Spleen (tissue), 11 donors: ENCODE measurements around the gene EIF4H. TPM values are rescaled to one million over a fixed set of nuclear protein-coding genes. Genes with fewer than 3 reads are reported as not detected.
A peak's percentile ranks its signal among the peaks of the same experiment; 100 is the strongest.

ENCODE experiments used
- DNase-seq: peaks from one replicate; pipeline ENCODE4 v3.0.0-alpha.2; 2020
- H3K27ac ChIP-seq, 8 donors: fragments of 200-600 bp; sonication (generic) in 7 of 8; 1 replicate in 4 of 8; 2 replicates in 4 of 8; pipeline versions ENCODE4 v1.5.0 to v1.8.0; 2016 to 2021; ENCODE audit warnings: inconsistent platforms in 4 of 8, mild to moderate bottlenecking in 4 of 8, moderate library complexity in 1 of 8
- H3K27me3 ChIP-seq, 7 donors: fragments of 200-600 bp; sonication (generic) in 6 of 7; replicated peaks in 1 of 7; 1 replicate in 4 of 7; 2 replicates in 3 of 7; pipeline versions ENCODE4 v1.5.0 to v1.8.0; 2016 to 2021; ENCODE audit warnings: inconsistent platforms in 3 of 7, mild to moderate bottlenecking in 1 of 7
- H3K36me3 ChIP-seq, 6 donors: fragments of 200-600 bp; sonication (generic) in 5 of 6; 1 replicate in 4 of 6; 2 replicates in 2 of 6; pipeline versions ENCODE4 v1.5.0 to v1.8.0; 2016 to 2021; ENCODE audit warnings: inconsistent platforms in 2 of 6
- H3K4me1 ChIP-seq, 6 donors: fragments of 200-600 bp; sonication (generic) in 5 of 6; 1 replicate in 3 of 6; 2 replicates in 3 of 6; pipeline versions ENCODE4 v1.5.0 to v1.8.0; 2016 to 2021; ENCODE audit warnings: inconsistent platforms in 3 of 6
- H3K4me3 ChIP-seq, 8 donors: fragments of 200-600 bp; sonication (generic) in 7 of 8; 1 replicate in 4 of 8; 2 replicates in 4 of 8; pipeline versions ENCODE4 v1.5.0 to v1.8.0; 2016 to 2021; ENCODE audit warnings: inconsistent platforms in 4 of 8, mild to moderate bottlenecking in 4 of 8, moderate library complexity in 2 of 8
- H3K9me3 ChIP-seq, 8 donors: fragments of 200-600 bp; sonication (generic) in 7 of 8; 1 replicate in 4 of 8; 2 replicates in 4 of 8; pipeline versions ENCODE4 v1.5.0 to v1.8.0; 2016 to 2021; ENCODE audit warnings: inconsistent platforms in 4 of 8
- CTCF ChIP-seq, 11 experiments: fragments of 200-600 bp in 7 of 11; fragments of 450-650 bp in 4 of 11; sonication (generic) in 4 of 11; IDR thresholded peaks in 8 of 11; conservative IDR thresholded peaks in 3 of 11; 1 replicate in 7 of 11; 2 replicates in 4 of 11; pipeline versions ENCODE4 v1.4.0 to v1.8.0; 2016 to 2021; ENCODE audit warnings: antibody characterized with exemption in 11 of 11, inconsistent platforms in 4 of 11, mild to moderate bottlenecking in 1 of 11
- POLR2A ChIP-seq, 3 donors: fragments of 450-650 bp; IDR thresholded peaks; one replicate each; pipeline ENCODE4 v1.5.1; 2017; ENCODE audit warnings: antibody characterized with exemption in 3 of 3, mild to moderate bottlenecking in 1 of 3
- POLR2AphosphoS5 ChIP-seq, 3 donors: sonication (generic); formaldehyde crosslinking; IDR thresholded peaks; one replicate each; pipeline ENCODE4 v1.5.1; 2017; ENCODE audit warnings: antibody characterized with exemption in 3 of 3
- WGBS, 5 donors: extraction: QIAGEN DNeasy Blood & Tissue Kit in 3 of 5; methylation state at CpG; one replicate each; pipeline versions ENCODE4 v1.1.5 to v1.1.7; 2013 to 2018; 5-methylcytosine and 5-hydroxymethylcytosine counted together
- intact Hi-C: fragments of 100-400 bp; cut with DNase I; formaldehyde crosslinking; loops from one replicate; pipeline ENCODE4 v1.15.0; 2023; ENCODE audit warnings: low total_unique reads
- polyA plus RNA-seq, 3 donors: library from polyadenylated mRNA; stranded (reverse); fragments of 200-250 nt; gene quantifications; one replicate each; pipeline ENCODE4 v1.2.1, GENCODE V29; 2013
- total RNA-seq, 7 donors: library from RNA; depleted of rRNA in 3 of 7; stranded (reverse); fragments of >200 nt in 3 of 7; fragmentation: NEBNext Ultra II Directional in 4 of 7; extraction: Animal tissue kit (Norgen Biotek cat#: 25700) in 4 of 7; gene quantifications; one replicate each; pipeline versions ENCODE4 v1.1.0 to v1.2.1, GENCODE V29; 2016 to 2021
- donor health status: healthy with polysubstance abuse.
- donor health status: DM: no; HTN: no; CAD: no; lungs with moderate emphysema.
- donor health status: DM: no; HTN: no; CAD: no.
- donor health status: Bipolar disorder and iron deficiency.
- donor health status: healthy.
- donor health status: DM: no; HTN: no; CAD: no.
- donor health status: DM: yes; HTN: yes; CAD: no.

Gene EIF4H
- total and polyA plus RNA-seq, 10 donors: 75.5 to 224 (median 185) TPM

GRCh38 chr7:74130518-74130917 is 43.6 kb upstream of the EIF4H start:
- H3K4me1 ChIP-seq: peaks cover 0 to 21% (median 9%) of the 10 kb centered on the region in 6 donors
- DNase-seq: no peak
- no peak overlapping the region for H3K4me3 ChIP-seq
- H3K27me3 ChIP-seq: no peaks in the 10 kb centered on the region
- no peaks in the 10 kb centered on the region for H3K9me3 ChIP-seq
- H3K36me3 ChIP-seq: no peaks in the 10 kb centered on the region
- H3K27ac ChIP-seq: peak overlapping the region in 2 of 8 donors; percentile 19 to 63
- TF ChIP-seq CTCF (IDR thresholded peaks at IDR 0.05 in 8 of 11, conservative IDR thresholded peaks at IDR 0.05 in 3 of 11) (no peak), POLR2AphosphoS5 (IDR thresholded peaks at IDR 0.05) (no peak), POLR2A (IDR thresholded peaks at IDR 0.05) (no peak)
- intact Hi-C loops: no loop called here
- WGBS, 5 donors: 73 to 92% (median 80%) methylated on average over 4 of the region's 4 CpGs

GRCh38 chr7:74134117-74134620 is 40.0 kb upstream of the EIF4H start:
- TF ChIP-seq POLR2A (IDR thresholded peaks at IDR 0.05) (no peak), POLR2AphosphoS5 (IDR thresholded peaks at IDR 0.05) (no peak), CTCF (IDR thresholded peaks at IDR 0.05 in 8 of 11, conservative IDR thresholded peaks at IDR 0.05 in 3 of 11) (no peak)
- intact Hi-C loops: no loop called here
- Histone ChIP-seq H3K4me3 (no peak overlapping the region), H3K27ac (peak overlapping the region in 3 of 8 donors; percentile 24 to 48 (median 48)), H3K9me3 (no peaks in the 10 kb centered on the region), H3K36me3 (no peaks in the 10 kb centered on the region), H3K27me3 (no peaks in the 10 kb centered on the region), H3K4me1 (peaks cover 0 to 19% (median 9%) of the 10 kb centered on the region in 6 donors)
- 40 to 65% (median 43%) methylated on average over 6 to 8 of the region's 8 CpGs for WGBS, 5 donors
- no peak for DNase-seq

- H3K9me3 ChIP-seq: no peaks in the 10 kb centered on the region
- TF ChIP-seq POLR2A (IDR thresholded peaks at IDR 0.05) (no peak), CTCF (IDR thresholded peaks at IDR 0.05 in 8 of 11, conservative IDR thresholded peaks at IDR 0.05 in 3 of 11) (no peak), POLR2AphosphoS5 (IDR thresholded peaks at IDR 0.05) (no peak)
- no peaks in the 10 kb centered on the region for H3K27me3 ChIP-seq
- no peak overlapping the region for H3K27ac ChIP-seq
- intact Hi-C loops: no loop called here
- H3K36me3 ChIP-seq: no peaks in the 10 kb centered on the region
- peaks cover 0 to 9% (median 3%) of the 10 kb centered on the region in 6 donors for H3K4me1 ChIP-seq
- no peak for DNase-seq
- no peak overlapping the region for H3K4me3 ChIP-seq
- WGBS, 5 donors: 81 to 91% (median 89%) methylated on average over 12 of the region's 12 CpGs
These were observed 35.8 kb upstream of the EIF4H start for GRCh38 chr7:74138334-74138867.

GRCh38 chr7:74138945-74139843 is 35.0 kb upstream of the EIF4H start:
- H3K4me3 ChIP-seq: no peak overlapping the region
- H3K27me3 ChIP-seq: no peaks in the 10 kb centered on the region
- H3K27ac ChIP-seq: no peak overlapping the region
- TF ChIP-seq POLR2A (IDR thresholded peaks at IDR 0.05) (no peak), POLR2AphosphoS5 (IDR thresholded peaks at IDR 0.05) (no peak), CTCF (IDR thresholded peaks at IDR 0.05 in 8 of 11, conservative IDR thresholded peaks at IDR 0.05 in 3 of 11) (no peak)
- H3K36me3 ChIP-seq: no peaks in the 10 kb centered on the region
- peaks cover 0 to 2% (median 0%) of the 10 kb centered on the region in 8 donors for H3K9me3 ChIP-seq
- intact Hi-C loops: no loop called here
- H3K4me1 ChIP-seq: peaks cover 0 to 9% (median 3%) of the 10 kb centered on the region in 6 donors
- no peak for DNase-seq
- WGBS, 5 donors: 89 to 96% (median 90%) methylated on average over 16 of the region's 16 CpGs
